CD14-positive monocyte (primary cell): ENCODE results near the gene PLOD1. TPM values are rescaled to one million over a fixed set of nuclear protein-coding genes. Genes with fewer than 3 reads are reported as not detected.
"Not testable (repeated sequence)": the region's sequence is repeated elsewhere in the genome, so short reads cannot be mapped to it uniquely, and the experiment has no call there.

Source experiments
- DNase-seq, 3 donors: peaks; one replicate each; pipeline ENCODE4 v3.0.0-alpha.2; 2011 to 2022
- H2AFZ ChIP-seq: 2 replicates; pipeline ENCODE4 v1.6.0; 2012; ENCODE audit warnings: mild to moderate bottlenecking, low read depth, low read length, inconsistent platforms; ENCODE audit not compliant: insufficient read depth, poor library complexity, severe bottlenecking
- H3K27ac ChIP-seq, 2 donors: 1 replicate in 1 of 2; 2 replicates in 1 of 2; pipeline ENCODE4 v1.5.1; 2012 to 2013; ENCODE audit warnings: low read length in 2 of 2, control low read depth in 1 of 2, inconsistent platforms in 1 of 2, low read depth in 1 of 2, mild to moderate bottlenecking in 1 of 2
- H3K27me3 ChIP-seq, 2 donors: one replicate each; pipeline versions ENCODE4 v1.6.0 to v1.6.1; 2011 to 2013; ENCODE audit warnings: low read length in 2 of 2; ENCODE audit not compliant: control insufficient read depth in 2 of 2, insufficient read depth in 2 of 2
- H3K36me3 ChIP-seq, 2 donors: replicated peaks in 1 of 2; 1 replicate in 1 of 2; 2 replicates in 1 of 2; pipeline versions ENCODE4 v1.5.1 to v1.6.1; 2012 to 2013; ENCODE audit warnings: low read length in 2 of 2, control low read depth in 1 of 2, inconsistent platforms in 1 of 2, mild to moderate bottlenecking in 1 of 2; ENCODE audit not compliant: insufficient read depth in 2 of 2, control insufficient read depth in 1 of 2
- H3K4me1 ChIP-seq, 2 donors: 1 replicate in 1 of 2; 2 replicates in 1 of 2; pipeline versions ENCODE4 v1.5.1 to v1.6.1; 2012 to 2013; ENCODE audit warnings: low read length in 2 of 2, control low read depth in 1 of 2, inconsistent platforms in 1 of 2, mild to moderate bottlenecking in 1 of 2, moderate library complexity in 1 of 2; ENCODE audit not compliant: insufficient read depth in 2 of 2, control insufficient read depth in 1 of 2
- H3K4me2 ChIP-seq: replicated peaks from 2 replicates; pipeline ENCODE3; 2012; ENCODE audit warnings: low read length, moderate library complexity, mild to moderate bottlenecking; ENCODE audit not compliant: poor library complexity, severe bottlenecking; ENCODE audit errors: extremely low read depth
- H3K4me3 ChIP-seq, 3 experiments: fragments of 200-600 bp in 1 of 3; sonication (generic) in 1 of 3; replicated peaks in 1 of 3; 1 replicate in 2 of 3; 2 replicates in 1 of 3; pipeline ENCODE4 v1.5.1; 2011 to 2013; ENCODE audit warnings: low read length in 3 of 3, mild to moderate bottlenecking in 3 of 3, control low read depth in 2 of 3, low read depth in 2 of 3, inconsistent platforms in 1 of 3, moderate library complexity in 1 of 3
- H3K79me2 ChIP-seq: 2 replicates; pipeline ENCODE4 v1.6.0; 2012; ENCODE audit warnings: mild to moderate bottlenecking, control low read depth, inconsistent platforms, low read length, moderate library complexity; ENCODE audit not compliant: insufficient read depth
- H3K9ac ChIP-seq: 2 replicates; pipeline ENCODE4 v1.6.0; 2017; ENCODE audit warnings: low read length, mild to moderate bottlenecking; ENCODE audit not compliant: insufficient read depth, poor library complexity, severe bottlenecking
- H3K9me3 ChIP-seq, 2 donors: replicated peaks in 1 of 2; 1 replicate in 1 of 2; 2 replicates in 1 of 2; pipeline versions ENCODE4 v1.5.1 to v1.6.1; 2012 to 2013; ENCODE audit warnings: low read length in 2 of 2, control low read depth in 1 of 2; ENCODE audit not compliant: control insufficient read depth in 1 of 2, insufficient read depth in 1 of 2
- H4K20me1 ChIP-seq: 2 replicates; pipeline ENCODE4 v1.6.0; 2012; ENCODE audit warnings: mild to moderate bottlenecking, low read length, control low read depth, moderate library complexity; ENCODE audit not compliant: insufficient read depth
- H3K27ac Mint-ChIP-seq, 7 donors: one replicate each; pipeline ENCODE4 v1.8.0; 2020; ENCODE audit warnings: mild to moderate bottlenecking in 7 of 7, mixed read lengths in 7 of 7, moderate library complexity in 6 of 7, inconsistent platforms in 2 of 7
- H3K27me3 Mint-ChIP-seq, 3 donors: one replicate each; pipeline ENCODE4 v1.8.0; 2021 to 2022; ENCODE audit warnings: low read depth in 3 of 3, mild to moderate bottlenecking in 3 of 3, mixed read lengths in 3 of 3, moderate library complexity in 3 of 3, inconsistent platforms in 1 of 3
- H3K36me3 Mint-ChIP-seq, 2 donors: one replicate each; pipeline ENCODE4 v1.8.0; 2020; ENCODE audit warnings: mixed read lengths in 2 of 2, inconsistent platforms in 1 of 2, mild to moderate bottlenecking in 1 of 2
- H3K4me1 Mint-ChIP-seq: one replicate; pipeline ENCODE4 v1.8.0; 2020; ENCODE audit warnings: mild to moderate bottlenecking, mixed read lengths
- H3K4me3 Mint-ChIP-seq, 2 donors: one replicate each; pipeline ENCODE4 v1.8.0; 2020; ENCODE audit warnings: mild to moderate bottlenecking in 2 of 2, mixed read lengths in 2 of 2, moderate library complexity in 1 of 2
- H3K9me3 Mint-ChIP-seq, 7 donors: one replicate each; pipeline ENCODE4 v1.8.0; 2020 to 2022; ENCODE audit warnings: mixed read lengths in 7 of 7, mild to moderate bottlenecking in 6 of 7, moderate library complexity in 6 of 7, inconsistent platforms in 2 of 7
- CTCF ChIP-seq: fragments of 200-600 bp; IDR thresholded peaks from one replicate; pipeline ENCODE4 v1.8.0; 2022; ENCODE audit warnings: antibody characterized with exemption, mild to moderate bottlenecking
- WGBS: methylation state at CpG from one replicate; pipeline ENCODE4 v1.1.5; 2013; ENCODE audit warnings: missing lambda C conversion rate; ENCODE audit not compliant: insufficient coverage; 5-methylcytosine and 5-hydroxymethylcytosine counted together
- intact Hi-C, 2 donors: fragments of 100-400 bp; cut with micrococcal nuclease; formaldehyde crosslinking; loops; one replicate each; pipeline versions ENCODE4 v1.15.0 to v1.15.1; 2023
- polyA plus RNA-seq, 3 donors: library from polyadenylated mRNA; depleted of rRNA in 1 of 3; unstranded in 2 of 3; stranded (reverse) in 1 of 3; fragments of 300-500 nt in 2 of 3; fragments of >200 nt in 1 of 3; fragmentation: Illumina TruSeq in 2 of 3; gene quantifications; 1 replicate in 2 of 3; 2 replicates in 1 of 3; pipeline ENCODE4 v1.2.3, GENCODE V29; 2012 to 2021

PLOD1 gene
- polyA plus RNA-seq, 3 donors, result 44.5 to 53.4 (median 53.1) TPM

GRCh38 chr1:11938722-11939526 lies 4.4 kb downstream of the PLOD1 start:
- Mint-ChIP-seq H3K4me3 (no peak overlapping the region), H3K36me3 (peaks cover 6 to 50% of the 10 kb centered on the region in 2 donors), H3K4me1 (peaks cover 26% of the 10 kb centered on the region), H3K27ac (peak overlapping the region in 1 of 7 donors; percentile 31), H3K9me3 (no peaks in the 10 kb centered on the region), H3K27me3 (no peaks in the 10 kb centered on the region)
- intact Hi-C loops, result no loop called here
- TF ChIP-seq CTCF, result no peak
- H3K4me2 ChIP-seq, result no peak overlapping the region
- H3K9ac ChIP-seq, result no peak overlapping the region
- peaks cover 13% of the 10 kb centered on the region for H3K79me2 ChIP-seq
- no peaks in the 10 kb centered on the region for H3K9me3 ChIP-seq
- peaks cover 30% of the 10 kb centered on the region for H4K20me1 ChIP-seq
- 92% methylated on average over 4 of the region's 15 CpGs for whole genome bisulfite sequencing
- DNase-seq, result no peak
- H3K36me3 ChIP-seq, result peaks cover 11 to 23% of the 10 kb centered on the region in 2 donors
- no peaks in the 10 kb centered on the region for H3K27me3 ChIP-seq
- no peak overlapping the region for H3K4me3 ChIP-seq
- no peak overlapping the region for H2AFZ ChIP-seq
- peaks cover 11 to 18% of the 10 kb centered on the region in 2 donors for H3K4me1 ChIP-seq
- H3K27ac ChIP-seq, result no peak overlapping the region

DNA sequence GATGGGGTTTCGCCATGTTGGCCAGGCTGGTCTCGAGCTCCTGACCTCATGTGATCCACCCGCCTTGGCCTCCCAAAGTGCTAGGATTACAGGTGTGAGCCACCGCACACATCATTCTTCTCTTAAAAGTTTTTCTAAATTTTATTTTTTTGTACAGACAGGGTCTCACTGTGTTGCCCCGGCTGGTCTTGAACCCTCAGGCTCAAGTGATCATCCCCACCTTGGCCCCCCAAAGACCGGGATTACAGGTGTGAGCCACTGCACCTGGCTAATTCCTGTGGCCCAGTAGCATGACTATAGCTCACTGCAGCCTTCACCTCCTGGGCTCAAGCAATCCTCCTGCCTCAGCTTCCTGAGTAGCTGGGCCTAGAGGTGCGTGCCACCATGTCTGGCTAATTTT lies 5.3 kb downstream of the PLOD1 start:
- intact Hi-C loops, H3K9me3 Mint-ChIP-seq: not testable (repeated sequence)

More for the DNA sequence above, 5.3 kb downstream of the PLOD1 start:
- Mint-ChIP-seq H3K4me1 (peaks cover 23% of the 10 kb centered on the region), H3K36me3 (peaks cover 12 to 59% of the 10 kb centered on the region in 2 donors)
- not testable (repeated sequence) for H3K4me3 ChIP-seq, H3K27ac ChIP-seq, H3K27me3 ChIP-seq, H2AFZ ChIP-seq, H3K9ac ChIP-seq, H3K27ac Mint-ChIP-seq, H3K4me3 Mint-ChIP-seq, H3K9me3 ChIP-seq, H3K4me2 ChIP-seq, H3K27me3 Mint-ChIP-seq, DNase-seq
- Histone ChIP-seq H3K36me3 (peaks cover 11 to 30% of the 10 kb centered on the region in 2 donors), H3K4me1 (peaks cover 6 to 11% of the 10 kb centered on the region in 2 donors), H4K20me1 (peaks cover 30% of the 10 kb centered on the region), H3K79me2 (peaks cover 13% of the 10 kb centered on the region)
- 100% methylated on average over 2 of the region's 7 CpGs for WGBS
